ENCODE results near the gene TXNL4A.

DNA sequence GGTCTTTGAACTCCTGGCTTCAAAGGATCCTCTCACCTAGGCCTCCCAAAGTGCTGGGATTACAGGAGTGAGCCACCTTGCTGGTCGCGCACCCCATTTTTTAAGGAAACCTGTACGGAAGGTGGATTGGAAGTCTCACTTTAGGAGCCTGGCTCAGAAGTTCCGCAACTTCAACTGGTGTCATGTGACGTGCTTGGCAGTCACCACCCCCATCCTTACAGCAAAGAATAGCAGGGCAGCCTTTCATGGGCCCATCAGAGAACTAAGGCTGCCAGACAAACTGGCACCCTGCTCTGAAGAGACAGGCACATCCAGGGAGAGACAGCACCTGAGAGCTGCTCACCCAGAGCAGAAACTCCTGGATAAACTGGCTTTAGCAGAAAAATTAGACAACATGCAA lies 33.6 kb downstream of the TXNL4A start:
- TF ChIP-seq ZNF791 (tag by site-specific recombination; IDR thresholded peaks at IDR 0.05), result no peak
- no peak for TF ChIP-seq KLF10 (tag by site-specific recombination; IDR thresholded peaks at IDR 0.05)
- TF ChIP-seq, protein P1, sequence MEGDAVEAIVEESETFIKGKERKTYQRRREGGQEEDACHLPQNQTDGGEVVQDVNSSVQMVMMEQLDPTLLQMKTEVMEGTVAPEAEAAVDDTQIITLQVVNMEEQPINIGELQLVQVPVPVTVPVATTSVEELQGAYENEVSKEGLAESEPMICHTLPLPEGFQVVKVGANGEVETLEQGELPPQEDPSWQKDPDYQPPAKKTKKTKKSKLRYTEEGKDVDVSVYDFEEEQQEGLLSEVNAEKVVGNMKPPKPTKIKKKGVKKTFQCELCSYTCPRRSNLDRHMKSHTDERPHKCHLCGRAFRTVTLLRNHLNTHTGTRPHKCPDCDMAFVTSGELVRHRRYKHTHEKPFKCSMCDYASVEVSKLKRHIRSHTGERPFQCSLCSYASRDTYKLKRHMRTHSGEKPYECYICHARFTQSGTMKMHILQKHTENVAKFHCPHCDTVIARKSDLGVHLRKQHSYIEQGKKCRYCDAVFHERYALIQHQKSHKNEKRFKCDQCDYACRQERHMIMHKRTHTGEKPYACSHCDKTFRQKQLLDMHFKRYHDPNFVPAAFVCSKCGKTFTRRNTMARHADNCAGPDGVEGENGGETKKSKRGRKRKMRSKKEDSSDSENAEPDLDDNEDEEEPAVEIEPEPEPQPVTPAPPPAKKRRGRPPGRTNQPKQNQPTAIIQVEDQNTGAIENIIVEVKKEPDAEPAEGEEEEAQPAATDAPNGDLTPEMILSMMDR (tag by site-specific recombination; IDR thresholded peaks at IDR 0.05), result no peak
- no peak for TF ChIP-seq SP7 (tag by site-specific recombination; IDR thresholded peaks at IDR 0.05)
- TF ChIP-seq ZBTB8A (tag by site-specific recombination; IDR thresholded peaks at IDR 0.05), result no peak
- no peak for TF ChIP-seq ZNF24 (tag by site-specific recombination; IDR thresholded peaks at IDR 0.05)
- TF ChIP-seq ZNF510 (tag by site-specific recombination; IDR thresholded peaks at IDR 0.05; ENCODE audit: insufficient replicate concordance), result no peak
- TF ChIP-seq ZNF302 (tag by site-specific recombination; IDR thresholded peaks at IDR 0.05; ENCODE audit: low read depth), result no peak
- no peak for TF ChIP-seq REPIN1 (tag by site-specific recombination; IDR thresholded peaks at IDR 0.05; ENCODE audit: low read depth)

Data from HEK293 (cell line).